Pancreas (tissue), 10 donors: ENCODE data around the gene OLFM1. TPM values are rescaled to one million over a fixed set of nuclear protein-coding genes. Genes with fewer than 3 reads are reported as not detected.
A peak's percentile ranks its signal among the peaks of the same experiment; 100 is the strongest.

Experiments
- ATAC-seq, 4 donors: fragments of 200-7000 bp; cut with Tn5 transposase; one replicate each; pipeline versions ENCODE4 v1.8.0 to v1.9.1; 2020; ENCODE audit warnings: mild to moderate bottlenecking in 4 of 4, moderate library complexity in 4 of 4
- DNase-seq, 6 donors: peaks; one replicate each; pipeline ENCODE4 v3.0.0-alpha.2; 2020
- FAIRE-seq: peaks from 2 replicates; lab custom pipeline; 2012; peaks lifted over from hg19 to GRCh38; lab: Jason Lieb, UNC
- H3K27ac ChIP-seq, 4 donors: fragments of 200-600 bp; sonication (generic); 1 replicate in 3 of 4; 2 replicates in 1 of 4; pipeline versions ENCODE4 v1.5.0 to v1.8.0; 2020
- H3K27me3 ChIP-seq, 4 donors: fragments of 200-600 bp; one replicate each; pipeline ENCODE4 v1.8.0; 2021
- H3K36me3 ChIP-seq, 3 donors: fragments of 200-600 bp; sonication (generic) in 1 of 3; one replicate each; pipeline versions ENCODE4 v1.5.0 to v1.8.0; 2020 to 2021
- H3K4me1 ChIP-seq, 3 donors: fragments of 200-600 bp; one replicate each; pipeline ENCODE4 v1.8.0; 2021
- H3K4me3 ChIP-seq, 4 donors: fragments of 200-600 bp; sonication (generic) in 2 of 4; one replicate each; pipeline versions ENCODE4 v1.5.0 to v1.8.0; 2020 to 2021
- H3K9me3 ChIP-seq, 4 donors: fragments of 200-600 bp; one replicate each; pipeline ENCODE4 v1.8.0; 2021
- WGBS, 2 donors: extraction: QIAGEN DNeasy Blood & Tissue Kit; methylation state at CpG; one replicate each; pipeline ENCODE4 v1.1.7; 2013; 5-methylcytosine and 5-hydroxymethylcytosine counted together
- intact Hi-C, 3 donors: fragments of 100-400 bp; cut with DNase I; formaldehyde crosslinking; loops; one replicate each; pipeline versions ENCODE4 v1.11.1 to v1.14.2; 2022
- polyA plus RNA-seq, 2 donors: library from polyadenylated mRNA; stranded (reverse); fragments of 200-250 nt; gene quantifications; one replicate each; pipeline ENCODE4 v1.2.3, GENCODE V29; 2013
- total RNA-seq, 6 donors: library from RNA; stranded (reverse); fragmentation: NEBNext Ultra II Directional in 4 of 6; extraction: Animal tissue kit (Norgen Biotek cat#: 25700) in 4 of 6; gene quantifications; one replicate each; pipeline versions ENCODE4 v1.2.1 to v1.2.4, GENCODE V29; 2021 to 2023
- TF ChIP-seq, protein P1 (sequence below), 4 donors: fragments of 200-600 bp; sonication (generic) in 3 of 4; IDR thresholded peaks; one replicate each; pipeline versions ENCODE4 v1.5.0 to v1.8.0; 2021; ENCODE audit warnings: antibody characterized with exemption in 4 of 4
- donor health status: healthy with polysubstance abuse.
- donor health status: DM: no; HTN: no; CAD: no; lungs with moderate emphysema.
- donor health status: DM: no; HTN: no; CAD: no.
- donor health status: control.
- donor health status: control.
- donor health status: Bipolar disorder and iron deficiency.
- donor health status: DM: yes; HTN: yes; CAD: no.
- donor health status: DM: no; HTN: no; CAD: no.
- donor health status: DM: no; HTN: no; CAD: no.
- donor health status: DM: yes; HTN: yes; CAD: no.

Gene OLFM1
- total and polyA plus RNA-seq, 8 donors = 5.9 to 14.1 (median 7.8) TPM

DNA sequence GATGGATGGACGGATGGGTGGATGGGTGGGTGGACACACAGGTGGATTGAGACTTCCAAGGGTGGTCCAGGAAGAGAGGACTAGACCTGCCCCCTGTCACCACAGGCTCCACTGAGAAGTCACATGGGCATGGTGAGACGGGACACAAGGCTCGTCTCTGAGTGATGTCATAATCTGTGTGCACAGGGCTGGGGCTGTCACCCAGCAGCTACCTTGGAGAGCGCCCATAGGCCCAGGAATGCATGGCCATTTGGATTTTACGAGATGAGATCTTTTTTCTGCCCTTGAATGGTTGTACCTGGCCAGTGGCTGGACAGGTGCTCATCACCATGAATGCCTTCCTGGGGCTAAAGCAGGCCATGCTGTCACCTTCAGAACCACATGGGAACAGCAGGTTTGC lies 3.1 kb downstream of the OLFM1 start:
- no peaks in the 10 kb centered on the region for H3K36me3 ChIP-seq
- no peak for ATAC-seq
- TF ChIP-seq, protein P1, sequence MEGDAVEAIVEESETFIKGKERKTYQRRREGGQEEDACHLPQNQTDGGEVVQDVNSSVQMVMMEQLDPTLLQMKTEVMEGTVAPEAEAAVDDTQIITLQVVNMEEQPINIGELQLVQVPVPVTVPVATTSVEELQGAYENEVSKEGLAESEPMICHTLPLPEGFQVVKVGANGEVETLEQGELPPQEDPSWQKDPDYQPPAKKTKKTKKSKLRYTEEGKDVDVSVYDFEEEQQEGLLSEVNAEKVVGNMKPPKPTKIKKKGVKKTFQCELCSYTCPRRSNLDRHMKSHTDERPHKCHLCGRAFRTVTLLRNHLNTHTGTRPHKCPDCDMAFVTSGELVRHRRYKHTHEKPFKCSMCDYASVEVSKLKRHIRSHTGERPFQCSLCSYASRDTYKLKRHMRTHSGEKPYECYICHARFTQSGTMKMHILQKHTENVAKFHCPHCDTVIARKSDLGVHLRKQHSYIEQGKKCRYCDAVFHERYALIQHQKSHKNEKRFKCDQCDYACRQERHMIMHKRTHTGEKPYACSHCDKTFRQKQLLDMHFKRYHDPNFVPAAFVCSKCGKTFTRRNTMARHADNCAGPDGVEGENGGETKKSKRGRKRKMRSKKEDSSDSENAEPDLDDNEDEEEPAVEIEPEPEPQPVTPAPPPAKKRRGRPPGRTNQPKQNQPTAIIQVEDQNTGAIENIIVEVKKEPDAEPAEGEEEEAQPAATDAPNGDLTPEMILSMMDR (IDR thresholded peaks at IDR 0.05) = no peak
- no peaks in the 10 kb centered on the region for H3K9me3 ChIP-seq
- no peak overlapping the region for H3K4me3 ChIP-seq
- peaks cover 10 to 20% (median 14%) of the 10 kb centered on the region in 3 donors for H3K4me1 ChIP-seq
- FAIRE-seq = no peak
- H3K27me3 ChIP-seq = no peaks in the 10 kb centered on the region
- peak in 1 of 6 donors; percentile 23 for DNase-seq
- intact Hi-C loops = no loop called here
- 75 to 78% methylated on average over 5 of the region's 5 CpGs for WGBS, 2 donors
- H3K27ac ChIP-seq = no peak overlapping the region

DNA sequence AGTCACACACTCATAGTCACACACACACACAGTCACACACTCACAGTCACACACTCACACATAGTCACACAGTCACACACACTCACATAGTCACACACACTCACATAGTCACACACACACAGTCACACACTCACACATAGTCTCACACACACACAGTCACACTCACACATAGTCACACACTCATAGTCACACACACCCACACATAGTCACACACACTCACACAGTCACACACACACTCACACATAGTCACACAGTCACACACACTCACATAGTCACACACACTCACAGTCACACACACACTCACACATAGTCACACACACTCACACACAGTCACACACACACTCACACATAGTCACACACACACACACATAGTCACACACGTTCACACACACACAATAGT lies 4.1 kb downstream of the OLFM1 start:
- H3K36me3 ChIP-seq = no peaks in the 10 kb centered on the region
- TF ChIP-seq, protein P1 (IDR thresholded peaks at IDR 0.05) = no peak
- H3K4me3 ChIP-seq = no peak overlapping the region
- WGBS, 2 donors = 69 to 76% methylated on average over 1 of the region's 1 CpG
- H3K4me1 ChIP-seq = peaks cover 1 to 13% (median 7%) of the 10 kb centered on the region in 3 donors
- FAIRE-seq (no peak), DNase-seq (no peak), ATAC-seq (no peak)
- H3K9me3 ChIP-seq = no peaks in the 10 kb centered on the region
- H3K27me3 ChIP-seq = no peaks in the 10 kb centered on the region
- H3K27ac ChIP-seq = no peak overlapping the region
- intact Hi-C loops = no loop called here

DNA sequence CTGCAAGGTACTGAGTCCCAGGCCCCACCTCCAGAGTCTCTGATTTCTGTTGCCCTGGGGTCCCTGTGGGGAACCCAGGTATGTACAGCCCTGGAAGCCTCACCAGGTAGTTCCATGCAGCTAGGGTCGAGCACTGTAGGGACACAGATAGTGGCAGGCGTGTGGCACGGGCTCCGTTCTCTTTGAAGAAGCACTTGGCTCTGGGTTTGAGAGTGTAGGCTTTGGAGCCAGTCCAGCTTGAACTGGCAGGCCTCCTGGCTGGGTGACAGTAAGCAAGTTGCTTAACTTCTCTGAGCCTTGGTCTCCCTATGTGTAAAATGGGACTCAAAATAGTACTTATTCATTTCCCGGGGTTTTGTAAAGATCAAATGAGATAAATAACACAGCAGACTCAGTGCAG lies 5.6 kb downstream of the OLFM1 start:
- Histone ChIP-seq H3K4me1 (peaks cover 0 to 6% (median 0%) of the 10 kb centered on the region in 3 donors), H3K36me3 (no peaks in the 10 kb centered on the region), H3K4me3 (no peak overlapping the region), H3K27ac (no peak overlapping the region), H3K27me3 (no peaks in the 10 kb centered on the region), H3K9me3 (no peaks in the 10 kb centered on the region)
- DNase-seq (peak in 2 of 6 donors; percentile 6 to 29), FAIRE-seq (no peak), ATAC-seq (no peak)
- intact Hi-C loops = no loop called here
- TF ChIP-seq, protein P1 (IDR thresholded peaks at IDR 0.05) = no peak
- 46 to 54% methylated on average over 5 of the region's 5 CpGs for WGBS, 2 donors

DNA sequence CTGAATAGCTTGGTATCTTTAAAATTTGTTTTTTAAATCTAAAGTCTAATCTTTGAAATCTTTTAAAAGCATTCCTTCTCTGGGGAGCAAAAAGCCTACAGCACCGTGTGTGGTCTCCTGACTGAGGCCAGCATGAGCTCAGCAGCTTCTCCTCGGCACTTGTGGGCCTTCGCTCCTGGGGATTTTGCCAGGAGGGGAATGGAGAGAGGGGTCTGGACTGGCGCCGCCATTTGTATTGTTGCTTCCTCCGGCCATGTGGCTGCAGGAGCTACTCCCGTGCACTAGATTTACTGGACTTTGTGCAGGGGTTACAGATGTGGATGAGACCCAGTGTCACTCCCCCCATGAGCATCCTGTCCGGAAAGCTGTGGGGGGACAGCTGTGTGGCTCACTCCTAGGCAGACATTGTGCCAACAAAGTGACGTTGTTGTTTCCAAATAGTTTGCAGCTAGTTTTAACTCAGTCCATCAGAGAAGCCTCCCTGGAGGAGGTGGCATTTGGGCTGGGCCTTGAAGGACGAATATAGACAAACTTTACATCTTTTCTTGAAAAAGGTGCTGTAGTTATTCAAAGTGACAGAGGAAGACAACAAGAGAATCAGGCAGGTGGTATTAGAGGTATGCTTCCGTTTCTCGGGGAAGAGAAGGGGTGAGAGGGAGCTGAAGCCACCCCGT lies 6.6 kb downstream of the OLFM1 start:
- H3K36me3 ChIP-seq = no peaks in the 10 kb centered on the region
- H3K27me3 ChIP-seq = no peaks in the 10 kb centered on the region
- DNase-seq (peak in 1 of 6 donors; percentile 28), FAIRE-seq (no peak), ATAC-seq (no peak)
- H3K4me1 ChIP-seq = no peaks in the 10 kb centered on the region
- WGBS, 2 donors = 82 to 85% methylated on average over 13 of the region's 13 CpGs
- no peak overlapping the region for H3K4me3 ChIP-seq
- no peak overlapping the region for H3K27ac ChIP-seq
- intact Hi-C loops = no loop called here
- H3K9me3 ChIP-seq = no peaks in the 10 kb centered on the region
- TF ChIP-seq, protein P1 (IDR thresholded peaks at IDR 0.05) = no peak
